Globus pallidus (tissue), 1 donor: Measurements from ENCODE around the gene HOXC10.

Source experiments
- DNase-seq: peaks from one replicate; pipeline ENCODE4 v3.0.0-alpha.2; 2015; ENCODE audit warnings: low spot score

Gene HOXC10

GRCh38 chr12:54016478-54016964, 31.6 kb downstream of the HOXC10 start:
- DNase-seq: no peak

GRCh38 chr12:54017027-54017788, 32.3 kb downstream of the HOXC10 start:
- no peak for DNase-seq

GRCh38 chr12:54017878-54018467, 33.0 kb downstream of the HOXC10 start:
- DNase-seq: peak; percentile 38

- no peak for DNase-seq
Measured at GRCh38 chr12:54018468-54018984, 33.6 kb downstream of the HOXC10 start.

GRCh38 chr12:54019091-54019811, 34.3 kb downstream of the HOXC10 start:
- no peak for DNase-seq

GRCh38 chr12:54019924-54020590, 35.1 kb downstream of the HOXC10 start:
- no peak for DNase-seq

- no peak for DNase-seq
Measured at GRCh38 chr12:54020591-54021405, 35.9 kb downstream of the HOXC10 start.

- DNase-seq: no peak
Measured at GRCh38 chr12:54021432-54022013, 36.6 kb downstream of the HOXC10 start.

GRCh38 chr12:54022960-54023884, 38.3 kb downstream of the HOXC10 start:
- no peak for DNase-seq

- no peak for DNase-seq
Measured at GRCh38 chr12:54024127-54024526, 39.2 kb downstream of the HOXC10 start.

GRCh38 chr12:54024581-54025305, 39.8 kb downstream of the HOXC10 start:
- no peak for DNase-seq

- DNase-seq: no peak
Measured at GRCh38 chr12:54025499-54026405, 40.8 kb downstream of the HOXC10 start.

GRCh38 chr12:54026640-54027441, 41.9 kb downstream of the HOXC10 start:
- no peak for DNase-seq

GRCh38 chr12:54027442-54027786, 42.5 kb downstream of the HOXC10 start:
- DNase-seq: no peak

- no peak for DNase-seq
Measured at GRCh38 chr12:54028314-54029201, 43.6 kb downstream of the HOXC10 start, which contains the start of gene HOXC6. Gene HOXC6, plus strand, starts transcription at chr12:54028440. Its CDS starts 82 bp downstream, at chr12:54028522.
